Omental fat pad (tissue), 4 donors: ENCODE measurements around the gene ARHGEF10L. TPM values are rescaled to one million over a fixed set of nuclear protein-coding genes. Genes with fewer than 3 reads are reported as not detected.

ENCODE experiments used
- ATAC-seq: fragments of 150-250 bp; one replicate; pipeline ENCODE4 v1.9.1; 2016; ENCODE audit warnings: mild to moderate bottlenecking, moderate library complexity; ENCODE audit not compliant: low FRiP score
- DNase-seq: peaks from one replicate; pipeline ENCODE4 v3.0.0-alpha.2; 2019; ENCODE audit warnings: low spot score
- total RNA-seq, 4 donors: library from RNA; depleted of rRNA; stranded (reverse); fragments of >200 nt; gene quantifications; one replicate each; pipeline ENCODE4 v1.1.0, GENCODE V29; 2016
- TF ChIP-seq, protein P1 (sequence below), 3 donors: fragments of 450-650 bp; IDR thresholded peaks; one replicate each; pipeline ENCODE4 v1.5.1; 2016 to 2017; ENCODE audit warnings: antibody characterized with exemption in 3 of 3, mild to moderate bottlenecking in 3 of 3, moderate library complexity in 2 of 3

The ARHGEF10L gene
- total RNA-seq, 4 donors from 2014 or later = 17.3 to 59.0 (median 39.9) TPM

DNA sequence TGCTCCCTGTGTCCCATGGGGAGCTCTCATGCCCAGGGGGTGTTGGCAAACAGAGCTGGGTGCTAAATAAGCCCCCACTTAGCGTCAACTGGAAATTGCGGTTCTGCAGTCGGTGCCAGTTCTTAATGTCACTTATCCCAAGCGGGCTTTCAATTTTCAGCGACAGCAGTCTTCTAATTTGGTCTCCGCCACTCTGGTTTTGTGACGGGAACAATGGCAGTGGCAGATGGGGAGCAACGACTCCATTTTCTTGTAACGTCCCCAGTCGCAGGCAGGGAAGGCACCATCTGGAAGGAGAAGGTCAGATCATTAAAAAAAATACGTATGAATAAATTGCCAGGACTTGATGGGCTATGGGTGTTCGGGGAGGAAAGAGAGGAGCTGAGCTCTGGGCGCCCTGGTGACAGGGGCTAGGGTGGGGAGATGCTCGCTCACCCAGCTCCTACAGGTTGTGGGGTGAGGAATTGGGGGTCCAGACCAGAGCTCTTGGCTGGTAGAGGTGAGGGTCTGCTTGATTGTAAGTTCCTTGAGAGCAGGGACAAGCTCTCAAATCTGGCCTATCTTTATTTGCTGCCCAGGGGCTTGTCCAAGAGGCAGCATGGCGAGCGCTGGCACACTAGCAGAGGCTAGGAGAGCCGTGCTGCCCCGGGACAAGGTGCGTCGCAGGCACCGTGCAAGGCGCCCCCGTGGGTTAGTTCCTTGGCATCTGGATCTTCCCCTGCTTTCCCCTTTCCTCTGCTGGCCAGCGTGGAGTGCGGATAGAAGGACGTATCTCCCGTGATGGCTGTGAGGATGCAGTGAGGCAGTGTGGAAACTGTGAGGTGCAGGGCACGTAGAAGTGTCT, 105.8 kb downstream of the ARHGEF10L start:
- ATAC-seq = no peak
- TF ChIP-seq, protein P1, sequence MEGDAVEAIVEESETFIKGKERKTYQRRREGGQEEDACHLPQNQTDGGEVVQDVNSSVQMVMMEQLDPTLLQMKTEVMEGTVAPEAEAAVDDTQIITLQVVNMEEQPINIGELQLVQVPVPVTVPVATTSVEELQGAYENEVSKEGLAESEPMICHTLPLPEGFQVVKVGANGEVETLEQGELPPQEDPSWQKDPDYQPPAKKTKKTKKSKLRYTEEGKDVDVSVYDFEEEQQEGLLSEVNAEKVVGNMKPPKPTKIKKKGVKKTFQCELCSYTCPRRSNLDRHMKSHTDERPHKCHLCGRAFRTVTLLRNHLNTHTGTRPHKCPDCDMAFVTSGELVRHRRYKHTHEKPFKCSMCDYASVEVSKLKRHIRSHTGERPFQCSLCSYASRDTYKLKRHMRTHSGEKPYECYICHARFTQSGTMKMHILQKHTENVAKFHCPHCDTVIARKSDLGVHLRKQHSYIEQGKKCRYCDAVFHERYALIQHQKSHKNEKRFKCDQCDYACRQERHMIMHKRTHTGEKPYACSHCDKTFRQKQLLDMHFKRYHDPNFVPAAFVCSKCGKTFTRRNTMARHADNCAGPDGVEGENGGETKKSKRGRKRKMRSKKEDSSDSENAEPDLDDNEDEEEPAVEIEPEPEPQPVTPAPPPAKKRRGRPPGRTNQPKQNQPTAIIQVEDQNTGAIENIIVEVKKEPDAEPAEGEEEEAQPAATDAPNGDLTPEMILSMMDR (IDR thresholded peaks at IDR 0.05) = no peak
- DNase-seq = no peak

- DNase-seq (no peak), ATAC-seq (no peak)
Observed at GRCh38 chr1:17646444-17647280, 107.2 kb downstream of the ARHGEF10L start.

GRCh38 chr1:17648457-17649145, 109.1 kb downstream of the ARHGEF10L start:
- DNase-seq = no peak
- TF ChIP-seq, protein P1 (IDR thresholded peaks at IDR 0.05) = no peak
- no peak for ATAC-seq

More at GRCh38 chr1:17646444-17647280, 107.2 kb downstream of the ARHGEF10L start:
- TF ChIP-seq, protein P1 (IDR thresholded peaks at IDR 0.05) = no peak

DNA sequence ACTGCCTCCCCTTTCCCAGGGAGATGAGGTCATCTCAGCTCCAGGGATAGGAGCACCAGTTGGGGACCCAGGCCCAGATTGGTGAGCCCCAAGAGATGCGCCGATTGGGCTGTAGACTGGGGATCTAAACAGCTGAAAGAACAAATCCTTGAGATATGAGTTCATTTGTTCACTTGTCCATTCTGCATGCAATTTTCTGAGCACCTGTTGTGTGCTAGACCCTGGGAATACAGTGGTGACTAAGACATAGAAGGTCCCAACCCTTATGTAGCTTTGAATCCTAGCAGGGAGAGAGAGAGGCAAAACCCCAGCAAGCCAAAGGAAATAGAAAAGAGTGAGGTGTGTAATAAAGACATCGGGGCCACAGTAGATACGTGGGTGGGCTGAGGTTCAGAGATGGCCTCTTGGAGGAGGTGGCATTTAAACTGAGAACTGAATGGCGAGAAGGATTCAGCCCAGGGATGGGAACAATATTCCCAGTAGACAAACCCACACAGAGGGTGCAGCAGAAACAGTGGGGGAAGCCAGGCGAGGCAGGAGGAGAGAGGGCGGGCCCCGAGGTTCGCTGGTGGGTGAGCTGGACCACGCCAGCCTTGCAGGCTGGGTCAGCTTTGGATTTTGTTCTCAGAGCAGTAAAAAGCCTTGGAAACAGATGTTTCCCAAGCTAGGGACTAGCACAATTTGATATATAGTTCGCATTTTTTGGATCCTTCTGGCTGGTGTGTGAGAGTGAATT, 110.0 kb downstream of the ARHGEF10L start:
- no peak for ATAC-seq
- TF ChIP-seq, protein P1 (IDR thresholded peaks at IDR 0.05) = no peak

DNA sequence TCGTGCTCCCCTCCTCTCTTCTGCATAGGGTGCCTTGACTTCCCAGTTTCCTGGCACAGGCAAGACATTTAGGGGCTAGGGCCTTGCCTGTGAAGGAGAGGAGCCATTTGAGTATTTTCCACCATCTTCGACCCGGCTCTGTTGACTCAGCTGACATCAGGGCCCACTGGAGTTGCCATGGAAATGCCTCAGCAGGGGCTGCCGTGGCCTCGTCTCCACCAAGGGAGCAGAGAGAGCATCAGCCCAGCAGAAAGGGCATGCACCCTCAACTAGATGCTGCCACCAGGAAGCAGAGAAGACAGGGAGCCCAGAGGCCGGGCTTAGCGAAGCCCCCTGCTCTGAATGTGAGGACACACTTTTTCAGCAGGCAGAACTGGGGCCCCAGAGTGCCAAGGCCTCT, 113.8 kb downstream of the ARHGEF10L start:
- TF ChIP-seq, protein P1 (IDR thresholded peaks at IDR 0.05) = no peak
- ATAC-seq = no peak
- DNase-seq = no peak

More for the DNA sequence above, 110.0 kb downstream of the ARHGEF10L start:
- DNase-seq = no peak

- ATAC-seq = no peak
- DNase-seq = no peak
Observed at GRCh38 chr1:17653728-17654351, 114.3 kb downstream of the ARHGEF10L start.

More at GRCh38 chr1:17653728-17654351, 114.3 kb downstream of the ARHGEF10L start:
- TF ChIP-seq, protein P1 (IDR thresholded peaks at IDR 0.05) = no peak
